AG09319 (cell line): ENCODE measurements around the gene ST6GALNAC3.

ENCODE experiments used
- DNase-seq: peaks from one replicate; pipeline ENCODE4 v3.0.0-alpha.2; 2010; ENCODE audit warnings: low read depth; ENCODE audit errors: extremely low read depth
- TF ChIP-seq, protein P1 (sequence below): IDR thresholded peaks from 2 replicates; pipeline ENCODE4 v1.5.1; 2011; ENCODE audit warnings: low read depth, mild to moderate bottlenecking, inconsistent platforms, low read length, moderate library complexity

Gene ST6GALNAC3

GRCh38 chr1:76073481-76073880 is 1.1 kb upstream of the ST6GALNAC3 start:
- TF ChIP-seq, protein P1, sequence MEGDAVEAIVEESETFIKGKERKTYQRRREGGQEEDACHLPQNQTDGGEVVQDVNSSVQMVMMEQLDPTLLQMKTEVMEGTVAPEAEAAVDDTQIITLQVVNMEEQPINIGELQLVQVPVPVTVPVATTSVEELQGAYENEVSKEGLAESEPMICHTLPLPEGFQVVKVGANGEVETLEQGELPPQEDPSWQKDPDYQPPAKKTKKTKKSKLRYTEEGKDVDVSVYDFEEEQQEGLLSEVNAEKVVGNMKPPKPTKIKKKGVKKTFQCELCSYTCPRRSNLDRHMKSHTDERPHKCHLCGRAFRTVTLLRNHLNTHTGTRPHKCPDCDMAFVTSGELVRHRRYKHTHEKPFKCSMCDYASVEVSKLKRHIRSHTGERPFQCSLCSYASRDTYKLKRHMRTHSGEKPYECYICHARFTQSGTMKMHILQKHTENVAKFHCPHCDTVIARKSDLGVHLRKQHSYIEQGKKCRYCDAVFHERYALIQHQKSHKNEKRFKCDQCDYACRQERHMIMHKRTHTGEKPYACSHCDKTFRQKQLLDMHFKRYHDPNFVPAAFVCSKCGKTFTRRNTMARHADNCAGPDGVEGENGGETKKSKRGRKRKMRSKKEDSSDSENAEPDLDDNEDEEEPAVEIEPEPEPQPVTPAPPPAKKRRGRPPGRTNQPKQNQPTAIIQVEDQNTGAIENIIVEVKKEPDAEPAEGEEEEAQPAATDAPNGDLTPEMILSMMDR = no peak

GRCh38 chr1:76075188-76075489 is 593 bp downstream of the ST6GALNAC3 start:
- DNase-seq = no peak
- TF ChIP-seq, protein P1 = no peak

More at GRCh38 chr1:76073481-76073880, 1.1 kb upstream of the ST6GALNAC3 start:
- DNase-seq = no peak

DNA sequence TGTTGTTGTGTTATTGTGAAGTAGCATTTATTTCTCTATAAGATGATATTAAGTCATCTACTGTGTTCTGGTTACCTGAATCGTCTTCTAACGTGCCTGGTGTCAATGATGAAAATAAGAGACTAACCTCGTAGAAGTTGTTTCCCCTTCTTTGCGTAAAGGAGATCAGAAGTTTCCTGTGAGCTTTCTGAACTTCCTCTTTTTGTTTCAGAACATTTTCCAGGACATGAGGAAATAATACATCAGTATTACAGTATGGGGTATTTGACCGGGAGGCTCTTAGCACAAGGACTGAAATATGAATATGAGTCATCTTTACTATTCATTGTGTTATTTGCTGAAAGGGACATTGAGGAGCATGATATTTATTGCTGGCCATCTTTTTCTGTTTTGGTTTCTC is 1.3 kb downstream of the ST6GALNAC3 start:
- no peak for DNase-seq
- TF ChIP-seq, protein P1 = no peak

DNA sequence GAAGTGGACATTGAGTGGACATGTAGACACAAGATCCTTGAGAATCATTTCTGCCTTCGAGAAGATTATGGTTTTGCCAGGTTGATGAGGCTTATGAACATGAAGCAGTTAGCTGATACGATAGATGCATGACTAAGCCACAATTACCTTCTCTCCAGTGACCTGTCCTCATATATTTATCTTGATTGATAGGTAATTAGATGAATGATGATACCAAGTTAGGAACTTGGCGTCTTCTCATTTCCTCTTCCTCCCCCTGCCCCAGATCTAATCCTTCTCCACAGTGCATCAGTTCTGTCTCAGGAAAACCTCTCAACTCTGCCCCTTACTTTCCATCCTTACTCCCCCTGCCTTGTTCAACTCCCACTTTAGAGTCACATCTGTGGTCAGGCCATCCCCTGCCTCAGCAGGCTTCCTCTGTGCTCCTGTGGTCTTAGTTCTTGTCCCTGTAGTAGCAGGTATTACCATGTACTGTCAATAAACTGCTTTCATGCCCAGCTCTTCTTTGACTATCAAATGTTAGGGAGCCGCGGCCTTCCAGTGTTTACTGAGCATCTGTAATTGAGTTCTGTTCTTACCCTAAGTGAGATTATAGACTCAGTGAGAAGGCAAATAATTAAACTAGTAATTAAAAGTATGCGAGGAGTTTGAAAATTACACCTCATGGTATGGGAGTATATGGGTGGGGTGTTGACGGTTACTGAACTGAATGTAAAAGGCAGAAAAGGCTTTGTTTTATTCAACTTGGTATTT is 5.1 kb downstream of the ST6GALNAC3 start:
- TF ChIP-seq, protein P1 = no peak
- no peak for DNase-seq

GRCh38 chr1:76080552-76081079 is 6.1 kb downstream of the ST6GALNAC3 start:
- TF ChIP-seq, protein P1 = no peak
- no peak for DNase-seq

DNA sequence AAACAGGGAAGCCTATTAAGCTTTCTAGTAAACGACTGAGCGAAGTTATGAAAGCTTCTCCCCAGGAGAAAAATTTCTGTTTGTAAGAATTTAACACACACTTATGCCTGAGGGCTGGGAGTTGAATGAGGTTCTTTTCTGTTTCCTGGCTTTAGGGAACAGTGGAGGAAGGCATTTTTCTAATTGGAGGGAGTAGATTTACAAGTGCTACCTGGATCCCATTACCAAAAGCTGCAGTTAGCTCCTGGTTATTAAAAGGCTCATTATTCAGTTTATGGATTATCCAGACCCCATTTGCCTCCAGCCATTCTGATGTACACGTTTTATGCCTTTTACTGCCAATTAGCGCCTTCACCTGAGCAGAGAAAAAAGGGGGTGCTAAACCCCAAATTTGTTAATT is 7.5 kb downstream of the ST6GALNAC3 start:
- TF ChIP-seq, protein P1 = no peak

GRCh38 chr1:76083189-76083588 is 8.6 kb downstream of the ST6GALNAC3 start:
- TF ChIP-seq, protein P1 = no peak
- no peak for DNase-seq

More for the DNA sequence above, 7.5 kb downstream of the ST6GALNAC3 start:
- no peak for DNase-seq
